ENCODE measurements around the gene VAV3.

DNA sequence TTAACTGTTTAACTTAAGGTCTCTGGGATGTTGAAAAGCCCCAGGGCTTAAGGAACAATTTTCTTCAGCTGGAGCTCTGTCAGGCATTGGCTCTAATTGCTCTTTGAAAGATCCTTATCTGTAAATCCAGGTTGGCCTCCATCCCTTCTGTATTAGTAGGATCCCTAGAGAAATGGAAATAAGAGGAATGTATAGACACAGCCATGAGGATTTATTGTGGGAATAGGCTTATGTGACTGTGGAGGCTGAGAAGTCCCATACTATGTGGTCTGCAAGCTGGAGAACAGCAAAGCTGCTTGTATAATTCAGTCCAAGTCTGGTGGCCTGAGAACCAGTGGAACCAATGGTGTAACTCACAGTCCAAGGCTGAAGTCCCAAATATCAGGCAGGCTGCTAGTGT, 47.6 kb upstream of the VAV3 start:
- TF ChIP-seq, protein P1, sequence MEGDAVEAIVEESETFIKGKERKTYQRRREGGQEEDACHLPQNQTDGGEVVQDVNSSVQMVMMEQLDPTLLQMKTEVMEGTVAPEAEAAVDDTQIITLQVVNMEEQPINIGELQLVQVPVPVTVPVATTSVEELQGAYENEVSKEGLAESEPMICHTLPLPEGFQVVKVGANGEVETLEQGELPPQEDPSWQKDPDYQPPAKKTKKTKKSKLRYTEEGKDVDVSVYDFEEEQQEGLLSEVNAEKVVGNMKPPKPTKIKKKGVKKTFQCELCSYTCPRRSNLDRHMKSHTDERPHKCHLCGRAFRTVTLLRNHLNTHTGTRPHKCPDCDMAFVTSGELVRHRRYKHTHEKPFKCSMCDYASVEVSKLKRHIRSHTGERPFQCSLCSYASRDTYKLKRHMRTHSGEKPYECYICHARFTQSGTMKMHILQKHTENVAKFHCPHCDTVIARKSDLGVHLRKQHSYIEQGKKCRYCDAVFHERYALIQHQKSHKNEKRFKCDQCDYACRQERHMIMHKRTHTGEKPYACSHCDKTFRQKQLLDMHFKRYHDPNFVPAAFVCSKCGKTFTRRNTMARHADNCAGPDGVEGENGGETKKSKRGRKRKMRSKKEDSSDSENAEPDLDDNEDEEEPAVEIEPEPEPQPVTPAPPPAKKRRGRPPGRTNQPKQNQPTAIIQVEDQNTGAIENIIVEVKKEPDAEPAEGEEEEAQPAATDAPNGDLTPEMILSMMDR (IDR thresholded peaks at IDR 0.05; ENCODE audit: low read depth, low read length, poor library complexity, severe bottlenecking): no peak
- no peak for TF ChIP-seq EZH2phosphoT487 (IDR thresholded peaks at IDR 0.05; ENCODE audit: borderline replicate concordance, low read length)
